ENCODE measurements around the gene SIGLEC8. TPM values are rescaled to one million over a fixed set of nuclear protein-coding genes. Genes with fewer than 3 reads are reported as not detected.

The SIGLEC8 gene
- total and polyA plus RNA-seq, 9 of the 15 experiments (the other 6 are each of a cell fraction or from before 2014, with no cell fraction given): 0.04 to 0.65 (median 0.39) TPM

DNA sequence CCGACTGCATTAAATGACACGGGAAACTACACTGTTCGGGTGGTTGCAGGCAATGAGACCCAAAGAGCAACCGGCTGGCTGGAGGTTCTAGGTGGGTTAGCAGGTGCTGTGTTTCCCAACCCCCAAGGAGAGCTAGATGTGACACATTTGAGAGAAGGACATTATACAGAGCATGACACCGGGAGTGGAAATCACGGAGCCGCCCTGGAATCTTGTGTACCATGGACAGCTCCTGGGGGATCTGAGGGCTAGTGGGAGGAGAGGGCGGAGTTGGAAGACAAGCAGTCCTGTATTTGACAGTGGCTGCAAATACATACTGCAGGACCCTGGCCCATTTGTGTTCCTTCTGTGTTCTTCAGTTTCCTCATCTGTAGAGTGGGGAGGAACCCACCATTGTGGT lies 22.3 kb upstream of the SIGLEC8 start (continued):
- no peak for TF ChIP-seq TOE1 (IDR thresholded peaks at IDR 0.05; ENCODE audit: borderline replicate concordance)
- TF ChIP-seq TOE1 (CRISPR knock-in tag; IDR thresholded peaks at IDR 0.05; ENCODE audit: borderline replicate concordance, low read depth): peak; percentile 71; the same call in 1 of the 2 replicates
- no peak for TF ChIP-seq PPARD (CRISPR knock-in tag; IDR thresholded peaks at IDR 0.05)
- TF ChIP-seq, protein P1, sequence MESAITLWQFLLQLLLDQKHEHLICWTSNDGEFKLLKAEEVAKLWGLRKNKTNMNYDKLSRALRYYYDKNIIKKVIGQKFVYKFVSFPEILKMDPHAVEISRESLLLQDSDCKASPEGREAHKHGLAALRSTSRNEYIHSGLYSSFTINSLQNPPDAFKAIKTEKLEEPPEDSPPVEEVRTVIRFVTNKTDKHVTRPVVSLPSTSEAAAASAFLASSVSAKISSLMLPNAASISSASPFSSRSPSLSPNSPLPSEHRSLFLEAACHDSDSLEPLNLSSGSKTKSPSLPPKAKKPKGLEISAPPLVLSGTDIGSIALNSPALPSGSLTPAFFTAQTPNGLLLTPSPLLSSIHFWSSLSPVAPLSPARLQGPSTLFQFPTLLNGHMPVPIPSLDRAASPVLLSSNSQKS (CRISPR knock-in tag; IDR thresholded peaks at IDR 0.05): no peak
- TF ChIP-seq, protein P2, sequence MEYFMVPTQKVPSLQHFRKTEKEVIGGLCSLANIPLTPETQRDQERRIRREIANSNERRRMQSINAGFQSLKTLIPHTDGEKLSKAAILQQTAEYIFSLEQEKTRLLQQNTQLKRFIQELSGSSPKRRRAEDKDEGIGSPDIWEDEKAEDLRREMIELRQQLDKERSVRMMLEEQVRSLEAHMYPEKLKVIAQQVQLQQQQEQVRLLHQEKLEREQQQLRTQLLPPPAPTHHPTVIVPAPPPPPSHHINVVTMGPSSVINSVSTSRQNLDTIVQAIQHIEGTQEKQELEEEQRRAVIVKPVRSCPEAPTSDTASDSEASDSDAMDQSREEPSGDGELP (CRISPR knock-in tag; IDR thresholded peaks at IDR 0.05; ENCODE audit: borderline replicate concordance): no peak; the same call in 1 of the 2 replicates

DNA sequence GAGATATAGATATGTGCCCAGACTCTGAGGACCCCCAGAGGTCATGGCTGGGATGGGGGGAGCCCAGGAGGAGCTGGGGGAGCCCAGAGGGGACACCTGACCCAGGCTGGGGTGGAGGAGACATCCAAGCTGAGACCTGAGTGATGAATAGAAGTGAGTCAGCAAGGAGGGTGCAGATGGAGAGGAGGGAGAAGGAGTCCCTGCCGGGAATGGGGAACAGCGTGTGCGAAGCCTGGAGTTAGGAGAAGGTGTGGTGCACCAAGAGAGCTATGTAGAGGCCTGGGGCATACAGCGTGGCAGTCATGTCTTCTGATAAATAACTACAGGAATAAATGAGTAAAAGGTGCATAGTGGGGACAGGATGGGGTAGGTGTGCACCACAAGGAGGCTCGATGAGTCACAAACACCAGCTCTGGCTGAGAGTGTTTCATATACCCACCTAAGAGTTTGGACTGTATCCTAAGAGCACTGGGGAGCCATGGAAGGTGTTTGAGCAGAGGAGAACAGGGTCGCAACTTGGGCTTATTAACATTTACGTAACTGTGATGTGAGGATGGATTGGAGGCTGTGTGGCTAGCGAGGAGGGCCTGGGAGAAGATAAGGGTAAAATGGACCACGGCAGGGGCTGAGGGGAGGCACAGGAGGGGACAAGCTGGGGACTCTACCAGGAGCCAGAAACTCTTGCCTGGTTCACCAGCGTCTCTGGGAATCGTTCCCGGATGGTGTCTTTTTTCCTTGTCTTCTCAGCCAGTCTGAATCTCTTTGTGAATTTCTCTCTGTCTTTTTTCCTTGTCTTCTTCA lies 21.5 kb upstream of the SIGLEC8 start:
- no TSS peak for BruUV-seq (replicated peaks)
- POLR2A ChIA-PET: interaction anchor here (0.6 to 3.1 kb wide), 3 partner anchors 11 to 163 kb away, joined by 3 to 12 read pairs (median 5); no protein-coding TSS in a partner anchor
- no peaks in the 10 kb centered on the region for H4K20me1 ChIP-seq (replicated peaks; ENCODE audit: control insufficient read depth, insufficient read depth, low read length)
- 0 out of 2 replicates have a peak, but pooled peaks have one; percentile 65 for TF ChIP-seq PHB (CRISPR knock-in tag; IDR thresholded peaks at IDR 0.05)
- TF ChIP-seq MTF1 (CRISPR knock-in tag; IDR thresholded peaks at IDR 0.05; ENCODE audit: borderline replicate concordance): no peak
- peak; percentile 77; the same call in 1 of the 2 replicates for TF ChIP-seq PTBP1 (IDR thresholded peaks at IDR 0.05; ENCODE audit: low read depth, low read length)
- TF ChIP-seq SMARCA5 (IDR thresholded peaks at IDR 0.05): 0 out of 2 replicates have a peak, but pooled peaks have one; percentile 48
- no peak for TF ChIP-seq PCBP1 (IDR thresholded peaks at IDR 0.05; ENCODE audit: low read depth, low read length, poor library complexity, severe bottlenecking)
- peak; percentile 53 for TF ChIP-seq CHD4 (IDR thresholded peaks at IDR 0.05; ENCODE audit: insufficient read depth, insufficient replicate concordance, low read depth, low read length, poor library complexity, severe bottlenecking)
- TF ChIP-seq JUND (IDR thresholded peaks at IDR 0.05; ENCODE audit: borderline replicate concordance, low read depth, low read length): 0 out of 2 replicates have a peak, but pooled peaks have one; percentile 14
- no peak for TF ChIP-seq JUND (tag; IDR thresholded peaks at IDR 0.05; ENCODE audit: borderline replicate concordance, low read depth, low read length)
- TF ChIP-seq ZFP36 (IDR thresholded peaks at IDR 0.05; ENCODE audit: low read depth, low read length, partially characterized antibody): peak; percentile 79
- no peak for TF ChIP-seq ZNF124 (CRISPR knock-in tag; IDR thresholded peaks at IDR 0.05)
- TF ChIP-seq KDM1A (IDR thresholded peaks at IDR 0.05): peak; percentile 61 to 77; a peak in 3 of 4 replicates
- TF ChIP-seq PRMT5 (CRISPR knock-in tag; IDR thresholded peaks at IDR 0.05): no peak
- TF ChIP-seq HDAC2 (IDR thresholded peaks at IDR 0.05): peak; percentile 65; the same call in 1 of the 2 replicates
- no peak for TF ChIP-seq ZNF239 (CRISPR knock-in tag; IDR thresholded peaks at IDR 0.05)
- peak; percentile 88 for TF ChIP-seq BCOR (IDR thresholded peaks at IDR 0.05)

More for the DNA sequence above, 21.5 kb upstream of the SIGLEC8 start:
- Histone ChIP-seq H3K9me1 (ENCODE audit: control insufficient read depth, insufficient read depth, low read length) (no peaks in the 10 kb centered on the region), H3K4me2 (ENCODE audit: insufficient read depth, low read length) (no peak overlapping the region), H3K9ac (ENCODE audit: insufficient read depth in 1 of 2, low read depth in 2 of 2, low read length in 2 of 2) (peak overlapping the region in 1 of 2 experiments; percentile 47; a peak in 1 of 4 replicates), H3K9me3 (replicated peaks; ENCODE audit: control insufficient read depth, insufficient read depth, low read depth, low read length) (peaks cover 2% of the 10 kb centered on the region; the same call in 1 of the 2 replicates), H3K27me3 (ENCODE audit: control insufficient read depth in 2 of 2, insufficient read depth in 2 of 2, low read length in 2 of 2) (no peaks in the 10 kb centered on the region), H3K27ac (ENCODE audit: extremely low read depth, low read depth, low read length) (no peak overlapping the region), H3K4me1 (replicated peaks in 1 of 2; ENCODE audit: control insufficient read depth in 2 of 2, insufficient read depth in 2 of 2, low read length in 2 of 2) (peaks cover 12 to 20% of the 10 kb centered on the region in 2 experiments; a peak in 4 of 5 replicates), H3K79me2 (ENCODE audit: control insufficient read depth, insufficient read depth, low read length) (no peaks in the 10 kb centered on the region), H3K4me3 (no peak overlapping the region), H2AFZ (ENCODE audit: low read depth, low read length) (no peak overlapping the region), H3K36me3 (ENCODE audit: control insufficient read depth, insufficient read depth, low read length) (peaks cover 9% of the 10 kb centered on the region; the same call in 2 of the 3 replicates)
- in situ Hi-C loops (cut with MboI) (loop anchor here (10.0 kb wide), 2 partner anchors 85 to 175 kb away; no protein-coding TSS in a partner anchor), intact Hi-C loops (cut with micrococcal nuclease) (no loop called here)
- FAIRE-seq (no peak), DNase-seq (ENCODE audit: extremely low read depth in 1 of 4, low spot score in 3 of 4) (no peak), ATAC-seq (no peak; the same call in 1 of the 3 replicates)
- WGBS (ENCODE audit: insufficient coverage, low coverage, missing lambda C conversion rate): 59% methylated on average over 12 of the region's 12 CpGs
- CTCF ChIA-PET (ENCODE audit: low intra/inter-chr PET ratio): no interaction called here

Measured in K562 (cell line).